ENCODE data around the gene NEURL1. TPM values are rescaled to one million over a fixed set of nuclear protein-coding genes. Genes with fewer than 3 reads are reported as not detected.

Gene NEURL1
- total RNA-seq, 1 donor from 2014 or later: 2.5 TPM

DNA sequence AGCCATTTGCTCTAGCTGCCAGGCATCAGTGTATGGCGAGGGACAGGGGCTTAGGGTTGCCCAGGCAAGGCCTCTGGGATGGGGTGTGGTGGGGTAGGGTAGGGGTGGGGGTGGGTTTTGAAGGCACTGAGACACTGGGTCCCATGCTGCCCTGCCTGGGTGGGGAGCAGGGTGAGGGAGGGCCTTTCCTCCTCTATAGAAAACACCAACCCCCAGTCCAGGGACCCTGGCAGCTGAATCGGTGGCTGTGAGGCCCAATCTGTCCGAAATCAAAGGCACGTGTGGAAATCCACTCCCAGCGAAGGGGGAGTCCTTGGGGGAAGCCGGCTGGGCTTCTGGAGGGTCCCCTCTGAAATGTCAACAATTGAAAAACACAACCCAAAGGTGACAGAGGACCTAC is 106.4 kb downstream of the NEURL1 start:
- peaks cover 15% of the 10 kb centered on the region for H3K36me3 Mint-ChIP-seq (ENCODE audit: unreplicated experiment)
- H3K27ac Mint-ChIP-seq (ENCODE audit: unreplicated experiment): no peak overlapping the region
- TF ChIP-seq, protein P1, sequence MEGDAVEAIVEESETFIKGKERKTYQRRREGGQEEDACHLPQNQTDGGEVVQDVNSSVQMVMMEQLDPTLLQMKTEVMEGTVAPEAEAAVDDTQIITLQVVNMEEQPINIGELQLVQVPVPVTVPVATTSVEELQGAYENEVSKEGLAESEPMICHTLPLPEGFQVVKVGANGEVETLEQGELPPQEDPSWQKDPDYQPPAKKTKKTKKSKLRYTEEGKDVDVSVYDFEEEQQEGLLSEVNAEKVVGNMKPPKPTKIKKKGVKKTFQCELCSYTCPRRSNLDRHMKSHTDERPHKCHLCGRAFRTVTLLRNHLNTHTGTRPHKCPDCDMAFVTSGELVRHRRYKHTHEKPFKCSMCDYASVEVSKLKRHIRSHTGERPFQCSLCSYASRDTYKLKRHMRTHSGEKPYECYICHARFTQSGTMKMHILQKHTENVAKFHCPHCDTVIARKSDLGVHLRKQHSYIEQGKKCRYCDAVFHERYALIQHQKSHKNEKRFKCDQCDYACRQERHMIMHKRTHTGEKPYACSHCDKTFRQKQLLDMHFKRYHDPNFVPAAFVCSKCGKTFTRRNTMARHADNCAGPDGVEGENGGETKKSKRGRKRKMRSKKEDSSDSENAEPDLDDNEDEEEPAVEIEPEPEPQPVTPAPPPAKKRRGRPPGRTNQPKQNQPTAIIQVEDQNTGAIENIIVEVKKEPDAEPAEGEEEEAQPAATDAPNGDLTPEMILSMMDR (IDR thresholded peaks at IDR 0.05): no peak
- H3K9me3 Mint-ChIP-seq (ENCODE audit: unreplicated experiment): no peaks in the 10 kb centered on the region
- DNase-seq (ENCODE audit: extremely low spot score, unreplicated experiment): no peak
- H3K27me3 Mint-ChIP-seq (ENCODE audit: unreplicated experiment): no peaks in the 10 kb centered on the region
- peaks cover 8% of the 10 kb centered on the region for H3K4me1 Mint-ChIP-seq (ENCODE audit: unreplicated experiment)
- no peak overlapping the region for H3K4me3 Mint-ChIP-seq (ENCODE audit: unreplicated experiment)

DNA sequence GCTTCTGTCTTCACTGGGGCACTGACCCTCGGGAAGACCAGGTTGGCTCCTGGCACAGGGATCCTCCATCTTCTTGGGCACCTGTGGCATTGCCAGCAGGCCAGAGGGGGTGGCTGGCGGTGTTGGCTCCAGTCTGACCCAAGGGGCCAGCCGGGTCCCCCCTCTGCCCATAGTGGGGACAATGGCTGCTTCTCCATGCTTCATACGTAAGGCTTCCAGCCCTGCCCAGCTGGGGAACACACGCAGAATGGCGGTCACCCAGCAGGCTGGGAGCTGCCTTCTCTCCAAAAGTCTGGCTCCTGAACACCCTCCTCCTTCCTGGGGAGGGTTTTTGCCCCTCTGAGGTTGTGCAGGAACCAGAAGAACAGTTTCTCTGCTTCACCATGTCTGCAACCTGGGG is 106.8 kb downstream of the NEURL1 start:
- H3K36me3 Mint-ChIP-seq (ENCODE audit: unreplicated experiment): peaks cover 15% of the 10 kb centered on the region
- no peak overlapping the region for H3K4me3 Mint-ChIP-seq (ENCODE audit: unreplicated experiment)
- DNase-seq (ENCODE audit: extremely low spot score, unreplicated experiment): no peak
- H3K27ac Mint-ChIP-seq (ENCODE audit: unreplicated experiment): no peak overlapping the region
- TF ChIP-seq, protein P1 (IDR thresholded peaks at IDR 0.05): no peak
- H3K4me1 Mint-ChIP-seq (ENCODE audit: unreplicated experiment): peaks cover 8% of the 10 kb centered on the region
- no peaks in the 10 kb centered on the region for H3K9me3 Mint-ChIP-seq (ENCODE audit: unreplicated experiment)
- no peaks in the 10 kb centered on the region for H3K27me3 Mint-ChIP-seq (ENCODE audit: unreplicated experiment)

DNA sequence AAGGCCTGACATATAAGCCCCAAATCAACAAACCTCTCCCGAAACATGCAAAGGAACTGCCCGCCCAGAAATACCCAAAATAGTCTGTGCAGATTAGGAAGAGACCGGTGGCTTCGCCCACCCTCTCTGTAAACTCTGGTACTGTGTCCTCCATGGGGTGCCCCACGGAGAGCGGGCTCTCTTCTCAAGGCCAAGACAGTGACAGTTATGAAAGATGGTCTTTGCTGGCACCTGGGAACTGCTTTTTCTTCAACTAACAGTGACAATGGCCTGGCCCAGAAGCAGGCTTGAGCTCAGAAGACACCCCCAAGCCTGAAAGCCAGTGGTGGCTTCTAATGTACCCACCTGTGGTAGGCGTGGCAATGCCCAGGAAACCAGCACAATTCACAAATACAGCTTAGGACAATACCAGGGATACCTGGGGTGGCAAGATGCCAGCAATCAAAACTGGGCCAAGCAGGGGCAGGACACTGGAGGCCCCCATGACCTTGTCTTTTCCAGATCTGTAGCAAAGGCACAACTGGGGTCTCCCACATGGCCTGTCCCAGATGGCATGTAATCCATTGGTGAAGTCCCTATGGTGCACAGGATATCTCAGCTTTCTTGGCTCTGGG is 107.6 kb downstream of the NEURL1 start:
- Mint-ChIP-seq H3K36me3 (ENCODE audit: unreplicated experiment) (peaks cover 15% of the 10 kb centered on the region), H3K27me3 (ENCODE audit: unreplicated experiment) (no peaks in the 10 kb centered on the region), H3K4me1 (ENCODE audit: unreplicated experiment) (peaks cover 8% of the 10 kb centered on the region), H3K9me3 (ENCODE audit: unreplicated experiment) (no peaks in the 10 kb centered on the region), H3K4me3 (ENCODE audit: unreplicated experiment) (no peak overlapping the region), H3K27ac (ENCODE audit: unreplicated experiment) (no peak overlapping the region)
- TF ChIP-seq, protein P1 (IDR thresholded peaks at IDR 0.05): no peak
- no peak for DNase-seq (ENCODE audit: extremely low spot score, unreplicated experiment)

DNA sequence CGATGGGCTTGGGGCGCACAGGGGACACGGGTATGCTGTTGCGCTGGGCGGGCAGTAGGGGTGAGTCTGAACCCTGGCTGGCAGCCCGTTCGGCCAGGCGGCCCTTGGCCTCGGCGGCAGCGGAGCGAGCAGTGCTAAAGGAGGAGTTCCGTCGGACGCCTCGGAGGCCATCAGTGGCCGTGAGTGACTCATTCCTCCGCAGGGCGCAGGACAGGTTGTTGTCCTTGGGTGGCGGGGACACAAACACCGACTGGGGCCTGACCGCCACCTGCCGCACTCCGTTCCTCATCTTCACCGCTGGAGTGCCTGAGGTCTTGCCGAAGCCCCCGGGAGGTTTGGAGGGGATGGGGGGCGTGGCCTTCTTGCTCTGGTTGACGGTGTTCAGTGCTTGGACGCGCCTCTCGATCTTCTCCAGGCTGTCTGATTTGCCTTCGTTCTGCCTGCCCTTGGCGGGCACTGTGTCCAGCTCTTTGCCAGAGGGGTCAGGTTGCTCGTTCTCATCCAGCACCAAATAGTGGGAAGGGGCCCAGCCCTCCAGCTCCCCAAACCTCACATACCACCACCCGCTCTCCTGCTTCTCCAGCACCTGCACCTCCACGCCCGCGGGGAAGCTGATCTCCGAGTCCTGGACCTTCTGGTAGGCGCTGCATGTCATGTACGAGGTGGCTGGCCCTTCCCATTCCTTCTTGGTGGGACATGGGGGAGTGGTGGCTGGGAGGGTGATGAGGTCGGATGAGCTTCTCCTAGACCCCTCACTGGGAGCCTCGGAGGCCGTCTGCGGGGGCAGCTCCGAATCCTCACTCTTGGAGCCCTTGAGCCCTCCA is 108.7 kb downstream of the NEURL1 start:
- Mint-ChIP-seq H3K27ac (ENCODE audit: unreplicated experiment) (no peak overlapping the region), H3K4me1 (ENCODE audit: unreplicated experiment) (peaks cover 8% of the 10 kb centered on the region), H3K4me3 (ENCODE audit: unreplicated experiment) (no peak overlapping the region), H3K36me3 (ENCODE audit: unreplicated experiment) (peaks cover 15% of the 10 kb centered on the region), H3K27me3 (ENCODE audit: unreplicated experiment) (no peaks in the 10 kb centered on the region), H3K9me3 (ENCODE audit: unreplicated experiment) (no peaks in the 10 kb centered on the region)
- TF ChIP-seq, protein P1 (IDR thresholded peaks at IDR 0.05): no peak
- DNase-seq (ENCODE audit: extremely low spot score, unreplicated experiment): no peak

DNA sequence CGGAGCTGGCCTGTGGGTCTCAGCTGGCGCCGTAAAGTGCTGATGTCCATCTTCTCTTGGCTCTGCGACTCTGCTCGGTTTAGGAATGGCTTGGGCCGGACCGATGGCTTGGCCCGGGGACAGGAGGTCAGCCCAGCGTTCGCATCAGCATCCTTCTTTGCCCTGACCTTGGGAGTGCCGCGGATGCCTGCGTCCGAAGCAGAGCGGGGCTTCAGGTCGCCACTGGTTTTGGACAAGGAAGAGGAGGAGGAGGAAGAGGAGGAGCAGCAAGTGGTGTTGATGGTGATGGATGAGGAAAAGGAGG is 109.3 kb downstream of the NEURL1 start:
- DNase-seq (ENCODE audit: extremely low spot score, unreplicated experiment): no peak
- peaks cover 8% of the 10 kb centered on the region for H3K4me1 Mint-ChIP-seq (ENCODE audit: unreplicated experiment)
- TF ChIP-seq, protein P1 (IDR thresholded peaks at IDR 0.05): no peak
- no peaks in the 10 kb centered on the region for H3K9me3 Mint-ChIP-seq (ENCODE audit: unreplicated experiment)
- peaks cover 15% of the 10 kb centered on the region for H3K36me3 Mint-ChIP-seq (ENCODE audit: unreplicated experiment)
- no peaks in the 10 kb centered on the region for H3K27me3 Mint-ChIP-seq (ENCODE audit: unreplicated experiment)
- no peak overlapping the region for H3K4me3 Mint-ChIP-seq (ENCODE audit: unreplicated experiment)
- no peak overlapping the region for H3K27ac Mint-ChIP-seq (ENCODE audit: unreplicated experiment)

All from osteocyte (in vitro differentiated cells).